Adrenal gland (tissue), 12 donors: ENCODE results near the gene MTMR6. TPM values are rescaled to one million over a fixed set of nuclear protein-coding genes. Genes with fewer than 3 reads are reported as not detected.
A peak's percentile ranks its signal among the peaks of the same experiment; 100 is the strongest.

ENCODE experiments used
- DNase-seq, 7 donors: peaks; one replicate each; pipeline ENCODE4 v3.0.0-alpha.2; 2019 to 2020
- H3K27ac ChIP-seq, 5 donors: fragments of 200-600 bp; sonication (generic) in 4 of 5; 1 replicate in 3 of 5; 2 replicates in 2 of 5; pipeline versions ENCODE4 v1.5.1 to v1.8.0; 2016 to 2020; ENCODE audit warnings: mild to moderate bottlenecking in 1 of 5
- H3K27me3 ChIP-seq: fragments of 200-600 bp; 2 replicates; pipeline ENCODE4 v1.8.0; 2021
- H3K36me3 ChIP-seq, 2 donors: fragments of 200-600 bp; replicated peaks in 1 of 2; 1 replicate in 1 of 2; 2 replicates in 1 of 2; pipeline versions ENCODE4 v1.5.1 to v1.8.0; 2018 to 2022
- H3K4me1 ChIP-seq, 2 donors: fragments of 200-600 bp; replicated peaks in 1 of 2; 1 replicate in 1 of 2; 2 replicates in 1 of 2; pipeline versions ENCODE4 v1.5.1 to v1.8.0; 2018 to 2021
- H3K4me3 ChIP-seq, 4 donors: fragments of 200-600 bp; sonication (generic) in 3 of 4; one replicate each; pipeline ENCODE4 v1.5.1; 2016 to 2018
- H3K9me3 ChIP-seq, 3 donors: fragments of 200-600 bp; sonication (generic) in 1 of 3; replicated peaks in 1 of 3; 1 replicate in 2 of 3; 2 replicates in 1 of 3; pipeline versions ENCODE4 v1.5.1 to v1.8.0; 2016 to 2021
- POLR2A ChIP-seq, 2 donors: fragments of 450-650 bp; IDR thresholded peaks; one replicate each; pipeline ENCODE4 v1.6.1; 2017; ENCODE audit warnings: antibody characterized with exemption in 2 of 2, mild to moderate bottlenecking in 2 of 2, moderate library complexity in 1 of 2
- WGBS, 4 donors: extraction: QIAGEN DNeasy Blood & Tissue Kit in 2 of 4; methylation state at CpG; one replicate each; pipeline versions ENCODE4 v1.1.5 to v1.1.7; 2013 to 2017; 5-methylcytosine and 5-hydroxymethylcytosine counted together
- intact Hi-C, 2 donors: fragments of 100-400 bp; cut with DNase I; formaldehyde crosslinking; loops; one replicate each; pipeline versions ENCODE4 v1.14.1 to v1.15.0; 2022 to 2023
- polyA plus RNA-seq, 3 donors: library from polyadenylated mRNA; stranded (reverse); fragments of 200-250 nt in 2 of 3; fragments of 350-450 nt in 1 of 3; fragmentation: Illumina TruSeq in 1 of 3; extraction: RNeasy Lipid Tissue Mini Kit (QIAGEN cat#74804) in 1 of 3; gene quantifications; one replicate each; pipeline ENCODE4 v1.2.3, GENCODE V29; 2013 to 2014
- total RNA-seq, 9 donors: library from RNA; depleted of rRNA in 4 of 9; stranded (reverse); fragments of >200 nt in 4 of 9; fragments of 120-200 nt in 1 of 9; fragmentation: NEBNext Ultra II Directional in 1 of 9; extraction: Animal tissue kit (Norgen Biotek cat#: 25700) in 1 of 9; gene quantifications; one replicate each; pipeline versions ENCODE4 v1.1.0 to v1.2.4, GENCODE V29; 2013 to 2023
- TF ChIP-seq, protein P1 (sequence below), 6 experiments: fragments of 450-650 bp in 4 of 6; fragments of 200-600 bp in 2 of 6; sonication (generic) in 1 of 6; IDR thresholded peaks; 1 replicate in 5 of 6; 2 replicates in 1 of 6; pipeline versions ENCODE4 v1.5.1 to v1.8.0; 2016 to 2021; ENCODE audit warnings: antibody characterized with exemption in 6 of 6, mild to moderate bottlenecking in 2 of 6, moderate library complexity in 1 of 6
- donor health status: healthy with polysubstance abuse.
- donor health status: Bipolar disorder and iron deficiency.
- donor health status: DM: yes; HTN: yes; CAD: no.
- donor health status: DM: no; HTN: no; CAD: no.
- donor health status: DM: no; HTN: no; CAD: no.
- donor health status: DM: yes; HTN: yes; CAD: no.

Gene MTMR6
- total and polyA plus RNA-seq, 12 donors = 6.0 to 57.2 (median 36.1) TPM

DNA sequence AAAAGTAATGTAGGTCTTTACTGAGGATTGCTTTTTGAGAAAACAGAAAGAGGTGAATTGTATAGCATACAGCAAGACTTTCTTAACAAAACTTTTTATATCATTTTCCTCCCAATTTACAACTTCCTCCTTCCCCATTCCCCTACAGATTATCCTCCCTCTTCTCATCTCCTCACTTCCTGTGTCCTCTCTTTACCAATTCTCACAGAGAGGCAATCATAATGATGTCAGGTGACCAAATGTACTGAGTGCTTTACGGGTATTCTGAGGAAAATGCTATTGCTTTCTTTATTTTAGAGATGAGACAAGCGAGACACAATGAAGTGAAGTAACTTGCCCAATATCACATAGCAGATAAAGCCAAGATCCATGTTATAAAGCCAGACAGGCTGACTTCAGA, 1.7 kb upstream of the MTMR6 start:
- no peak overlapping the region for H3K4me3 ChIP-seq
- TF ChIP-seq, protein P1, sequence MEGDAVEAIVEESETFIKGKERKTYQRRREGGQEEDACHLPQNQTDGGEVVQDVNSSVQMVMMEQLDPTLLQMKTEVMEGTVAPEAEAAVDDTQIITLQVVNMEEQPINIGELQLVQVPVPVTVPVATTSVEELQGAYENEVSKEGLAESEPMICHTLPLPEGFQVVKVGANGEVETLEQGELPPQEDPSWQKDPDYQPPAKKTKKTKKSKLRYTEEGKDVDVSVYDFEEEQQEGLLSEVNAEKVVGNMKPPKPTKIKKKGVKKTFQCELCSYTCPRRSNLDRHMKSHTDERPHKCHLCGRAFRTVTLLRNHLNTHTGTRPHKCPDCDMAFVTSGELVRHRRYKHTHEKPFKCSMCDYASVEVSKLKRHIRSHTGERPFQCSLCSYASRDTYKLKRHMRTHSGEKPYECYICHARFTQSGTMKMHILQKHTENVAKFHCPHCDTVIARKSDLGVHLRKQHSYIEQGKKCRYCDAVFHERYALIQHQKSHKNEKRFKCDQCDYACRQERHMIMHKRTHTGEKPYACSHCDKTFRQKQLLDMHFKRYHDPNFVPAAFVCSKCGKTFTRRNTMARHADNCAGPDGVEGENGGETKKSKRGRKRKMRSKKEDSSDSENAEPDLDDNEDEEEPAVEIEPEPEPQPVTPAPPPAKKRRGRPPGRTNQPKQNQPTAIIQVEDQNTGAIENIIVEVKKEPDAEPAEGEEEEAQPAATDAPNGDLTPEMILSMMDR (IDR thresholded peaks at IDR 0.05) = no peak
- no peak for TF ChIP-seq POLR2A (IDR thresholded peaks at IDR 0.05)
- no peaks in the 10 kb centered on the region for H3K36me3 ChIP-seq
- no peaks in the 10 kb centered on the region for H3K9me3 ChIP-seq
- intact Hi-C loops = loop anchor here in 1 of 2 donors (10.0 kb wide), 1 partner anchor 54 kb away; no protein-coding TSS in a partner anchor
- WGBS, 4 donors = 60 to 72% (median 65%) methylated on average over 2 of the region's 2 CpGs
- no peaks in the 10 kb centered on the region for H3K27me3 ChIP-seq
- peaks cover 16 to 26% of the 10 kb centered on the region in 2 donors for H3K4me1 ChIP-seq
- H3K27ac ChIP-seq = no peak overlapping the region
- DNase-seq = no peak

DNA sequence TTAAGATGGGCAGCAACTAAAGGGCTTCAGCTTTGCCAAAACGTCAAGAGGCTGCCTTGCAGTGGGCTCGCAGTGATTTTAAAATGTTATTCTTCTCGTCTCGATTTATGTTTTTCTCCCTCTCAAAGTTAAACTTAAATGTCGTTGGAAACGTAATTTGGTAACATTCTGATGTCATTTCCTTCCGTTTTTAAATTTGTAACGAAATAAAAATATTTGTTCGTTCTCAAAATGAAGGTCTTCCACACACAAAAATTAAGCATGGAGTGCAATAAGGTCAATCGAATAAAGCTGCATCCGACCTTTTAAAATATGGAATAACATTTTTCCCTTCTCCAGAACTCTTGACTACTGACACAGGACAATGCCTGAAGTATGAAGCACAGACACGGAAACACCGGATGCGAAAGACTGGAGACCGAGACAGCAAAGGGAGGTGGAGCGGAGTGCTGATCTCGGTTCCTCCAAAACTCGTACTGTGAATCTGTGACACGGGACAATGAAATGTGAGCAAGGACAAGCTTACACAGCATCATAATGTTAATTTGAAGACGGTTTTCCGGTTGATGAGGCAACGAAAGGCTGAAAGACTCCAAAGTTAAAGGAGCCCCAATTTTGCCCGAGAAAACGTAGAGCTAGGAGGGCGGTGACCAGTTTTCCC, 850 bp downstream of the MTMR6 start:
- peak; percentile 44 to 73 (median 57) for DNase-seq
- H3K9me3 ChIP-seq = no peaks in the 10 kb centered on the region
- 5 to 7% (median 6%) methylated on average over 25 of the region's 25 CpGs for WGBS, 4 donors
- intact Hi-C loops = loop anchor here in 1 of 2 donors (10.0 kb wide), 1 partner anchor 52 kb away; no protein-coding TSS in a partner anchor
- peak overlapping the region; percentile 89 to 98 (median 94) for H3K27ac ChIP-seq
- H3K27me3 ChIP-seq = no peaks in the 10 kb centered on the region
- H3K4me1 ChIP-seq = peaks cover 31 to 48% of the 10 kb centered on the region in 2 donors
- no peaks in the 10 kb centered on the region for H3K36me3 ChIP-seq
- H3K4me3 ChIP-seq = peak overlapping the region; percentile 76 to 91 (median 86)
- peak; percentile 22 to 47 for TF ChIP-seq POLR2A (IDR thresholded peaks at IDR 0.05)
- TF ChIP-seq, protein P1 (IDR thresholded peaks at IDR 0.05) = no peak

DNA sequence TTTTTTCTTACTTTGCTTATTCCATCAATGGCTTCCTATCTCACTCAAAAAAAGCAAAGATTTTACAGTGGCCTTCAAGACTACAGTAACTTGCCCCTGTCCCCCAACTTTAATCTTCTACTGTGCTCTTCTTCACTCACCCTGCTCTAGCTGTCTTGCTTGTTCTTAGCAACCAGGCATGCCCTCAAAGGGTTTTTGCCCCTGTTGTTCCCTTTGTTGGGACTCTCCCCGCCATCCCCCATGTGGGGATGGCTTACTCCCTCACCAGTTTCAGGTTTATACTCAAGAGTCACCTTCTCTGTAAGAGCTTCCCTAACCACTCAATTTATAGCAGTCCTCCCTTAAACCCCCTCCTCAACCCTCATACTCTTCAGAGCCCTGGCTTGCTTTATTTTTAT, 5.4 kb downstream of the MTMR6 start:
- TF ChIP-seq, protein P1 (IDR thresholded peaks at IDR 0.05) = no peak
- no peak for TF ChIP-seq POLR2A (IDR thresholded peaks at IDR 0.05)
- no peaks in the 10 kb centered on the region for H3K36me3 ChIP-seq
- DNase-seq = no peak
- H3K4me3 ChIP-seq = no peak overlapping the region
- peaks cover 31 to 53% of the 10 kb centered on the region in 2 donors for H3K4me1 ChIP-seq
- intact Hi-C loops = loop anchor here in 1 of 2 donors (10.0 kb wide), 1 partner anchor 47 kb away; no protein-coding TSS in a partner anchor
- H3K9me3 ChIP-seq = no peaks in the 10 kb centered on the region
- WGBS, 4 donors = 88 to 95% (median 91%) methylated on average over 1 of the region's 1 CpG
- peak overlapping the region in 3 of 5 donors; percentile 34 to 63 (median 45) for H3K27ac ChIP-seq
- H3K27me3 ChIP-seq = no peaks in the 10 kb centered on the region

DNA sequence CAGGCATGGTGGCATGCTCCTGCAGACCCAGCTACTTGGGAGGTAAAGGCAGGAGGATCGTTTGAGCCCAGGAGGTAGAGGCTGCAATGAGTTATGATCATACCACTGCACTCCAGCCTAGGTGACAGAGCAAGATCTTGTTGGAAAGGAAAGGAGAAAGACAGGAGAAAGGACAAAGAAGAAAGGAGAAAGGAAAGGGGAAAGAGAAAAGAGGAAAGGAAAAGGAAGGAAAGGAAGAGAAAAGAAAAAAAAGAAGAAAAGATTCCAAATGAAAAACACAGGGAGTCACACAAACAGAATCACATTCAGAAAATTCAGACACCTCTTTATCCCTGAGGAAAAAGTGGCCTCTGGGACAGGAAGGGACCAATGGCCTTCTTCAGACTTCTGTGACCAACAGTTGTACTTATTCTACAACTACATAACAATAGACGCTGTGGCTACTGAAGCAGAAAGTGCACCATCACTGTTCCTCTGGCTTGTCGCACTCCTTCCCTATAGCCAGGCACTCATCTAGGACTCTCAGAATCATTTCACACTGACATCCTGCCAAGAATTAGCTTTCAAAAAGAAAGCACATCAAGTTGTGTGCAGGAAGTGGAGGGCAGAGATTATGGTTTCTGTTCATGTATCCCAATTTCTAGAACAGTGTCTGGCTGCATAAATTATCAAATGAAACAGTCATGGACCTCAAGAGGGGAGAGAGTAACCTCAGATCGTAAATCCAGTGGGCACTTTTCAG, 5.9 kb downstream of the MTMR6 start:
- H3K9me3 ChIP-seq = no peaks in the 10 kb centered on the region
- H3K36me3 ChIP-seq = no peaks in the 10 kb centered on the region
- peak overlapping the region in 3 of 5 donors; percentile 34 to 63 (median 45) for H3K27ac ChIP-seq
- no peak for DNase-seq
- intact Hi-C loops = loop anchor here in 1 of 2 donors (10.0 kb wide), 1 partner anchor 47 kb away; no protein-coding TSS in a partner anchor
- peaks cover 31 to 52% of the 10 kb centered on the region in 2 donors for H3K4me1 ChIP-seq
- H3K27me3 ChIP-seq = no peaks in the 10 kb centered on the region
- no peak overlapping the region for H3K4me3 ChIP-seq
- TF ChIP-seq, protein P1 (IDR thresholded peaks at IDR 0.05) = no peak
- TF ChIP-seq POLR2A (IDR thresholded peaks at IDR 0.05) = no peak
- WGBS, 4 donors = 48 to 63% (median 54%) methylated on average over 4 of the region's 4 CpGs
